ENCODE measurements around the gene MRPL19.

MRPL19 gene

GRCh38 chr2:75616933-75617332 is 29.6 kb upstream of the MRPL19 start:
- no peak for DNase-seq

DNA sequence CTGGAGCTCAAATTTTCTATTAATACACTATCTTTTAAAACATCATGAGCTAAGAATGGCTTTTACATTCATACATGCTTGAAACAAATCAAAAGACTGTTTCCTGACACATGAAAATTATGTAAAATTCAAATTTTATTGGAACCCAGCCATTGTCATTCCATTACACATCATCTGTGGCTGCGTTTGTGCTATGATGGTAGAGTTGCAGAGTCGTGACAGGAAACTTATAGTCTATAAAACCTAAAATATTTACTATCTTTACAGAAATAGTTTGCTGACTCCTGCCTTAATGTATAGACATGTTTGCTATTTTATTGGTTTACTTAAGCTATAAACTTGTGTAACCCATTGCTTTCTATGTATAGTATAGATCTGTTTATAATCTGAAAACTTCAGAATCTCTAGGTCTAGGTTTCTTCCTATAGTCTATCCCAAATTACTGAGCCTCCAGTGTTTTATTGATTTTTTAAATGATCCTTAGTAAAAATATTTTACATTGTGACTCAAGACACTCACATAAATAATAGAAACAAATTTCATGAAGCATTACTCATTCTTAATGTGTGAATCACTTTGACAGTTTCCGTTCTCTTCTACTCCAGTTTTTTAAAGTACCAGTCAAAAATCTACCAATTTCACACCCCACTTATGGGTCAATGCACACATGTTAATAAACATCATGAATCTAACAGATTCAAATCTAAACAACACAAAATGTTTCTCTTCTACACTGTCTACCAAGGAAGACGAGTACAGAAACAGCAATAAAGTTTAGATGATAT is 26.4 kb upstream of the MRPL19 start:
- no peak for DNase-seq

DNA sequence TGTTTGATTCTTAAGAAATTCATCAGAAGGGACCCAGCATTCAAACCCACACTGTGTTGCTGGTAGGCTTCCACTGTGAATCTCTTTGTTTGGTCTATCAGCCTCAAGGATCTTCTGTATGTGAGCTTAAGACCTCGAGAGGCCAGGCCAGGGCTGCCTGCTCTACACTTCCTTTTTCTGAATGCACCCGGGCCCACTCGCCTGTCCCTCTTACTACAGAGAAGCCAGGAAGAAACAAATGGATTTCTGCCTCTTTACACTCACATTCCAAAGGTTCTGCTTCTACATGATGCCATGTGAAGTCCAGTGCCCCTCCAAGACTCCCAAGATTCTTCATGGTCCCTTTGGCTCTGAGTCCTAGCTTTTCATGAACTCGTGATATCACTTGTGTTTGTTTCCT is 25.4 kb upstream of the MRPL19 start:
- no peak for DNase-seq

- DNase-seq = no peak
Measured at GRCh38 chr2:75622500-75622899, 24.1 kb upstream of the MRPL19 start.

DNA sequence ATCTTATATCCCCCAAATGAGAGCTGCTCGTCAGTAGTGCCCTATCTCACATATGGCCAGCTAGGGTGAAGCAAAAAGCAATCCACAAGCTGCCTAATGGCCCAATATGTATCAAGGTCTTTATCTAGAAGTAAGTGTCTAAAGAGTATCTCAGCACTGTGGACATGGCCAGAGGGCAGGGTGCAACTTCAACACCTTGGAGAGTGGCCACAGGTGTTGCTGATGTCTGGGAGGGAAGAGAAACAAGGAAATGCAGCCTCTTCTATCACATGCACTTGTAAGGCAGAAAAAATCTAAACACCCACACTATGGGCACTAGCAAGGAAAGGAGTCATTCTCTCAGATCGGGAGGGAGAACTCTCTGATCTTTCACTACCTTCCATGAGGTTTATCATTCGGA is 23.7 kb upstream of the MRPL19 start:
- DNase-seq = no peak

GRCh38 chr2:75627902-75628504 is 18.6 kb upstream of the MRPL19 start:
- peak; percentile 51 for DNase-seq

- DNase-seq = no peak
Measured at GRCh38 chr2:75632091-75632701, 14.4 kb upstream of the MRPL19 start.

- DNase-seq = no peak
Measured at GRCh38 chr2:75632813-75633212, 13.8 kb upstream of the MRPL19 start.

GRCh38 chr2:75633620-75634019 is 13.0 kb upstream of the MRPL19 start:
- DNase-seq = no peak

GRCh38 chr2:75634945-75635344 is 11.6 kb upstream of the MRPL19 start:
- no peak for DNase-seq

DNA sequence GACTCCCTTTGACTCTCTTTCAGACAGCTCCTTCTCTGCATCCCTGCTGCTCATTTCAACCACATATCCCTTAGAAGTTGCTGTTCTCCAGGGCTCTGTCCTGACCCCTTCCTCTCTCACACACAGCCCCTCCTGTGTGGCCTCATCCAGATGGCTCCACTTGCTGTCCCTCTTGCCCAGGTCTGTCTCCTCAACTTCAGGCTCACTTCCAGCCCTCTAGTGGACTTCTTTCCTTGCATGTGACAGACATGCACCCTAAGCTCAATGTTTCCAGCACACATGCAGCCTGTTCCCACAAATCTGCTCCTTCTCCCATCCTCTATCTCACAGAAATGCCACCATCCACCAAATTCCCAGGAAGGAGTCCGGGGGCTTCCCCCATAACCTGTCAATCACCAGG is 9.0 kb upstream of the MRPL19 start:
- DNase-seq = no peak

- DNase-seq = peak; percentile 49
Measured at GRCh38 chr2:75640621-75641121, 5.9 kb upstream of the MRPL19 start.

DNA sequence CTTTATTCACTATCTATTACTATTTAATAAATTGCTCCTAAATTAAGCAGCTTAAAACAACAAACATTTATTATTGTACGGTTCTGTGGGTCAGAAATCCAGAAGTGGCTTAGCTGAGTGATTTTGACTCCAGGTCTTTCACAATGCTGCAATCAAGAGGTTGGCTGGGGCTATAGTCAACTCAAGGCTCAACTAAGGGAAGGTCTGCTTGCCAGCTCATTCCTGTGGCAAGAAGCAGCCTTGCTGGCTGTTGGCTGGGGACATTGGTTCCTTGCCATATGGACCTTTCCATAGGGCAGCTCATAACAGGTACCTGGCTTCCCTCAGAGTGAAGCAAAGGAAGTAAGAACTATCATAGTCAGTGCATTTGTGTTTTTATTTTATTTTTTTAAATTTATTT is 5.0 kb upstream of the MRPL19 start:
- no peak for DNase-seq

DNA sequence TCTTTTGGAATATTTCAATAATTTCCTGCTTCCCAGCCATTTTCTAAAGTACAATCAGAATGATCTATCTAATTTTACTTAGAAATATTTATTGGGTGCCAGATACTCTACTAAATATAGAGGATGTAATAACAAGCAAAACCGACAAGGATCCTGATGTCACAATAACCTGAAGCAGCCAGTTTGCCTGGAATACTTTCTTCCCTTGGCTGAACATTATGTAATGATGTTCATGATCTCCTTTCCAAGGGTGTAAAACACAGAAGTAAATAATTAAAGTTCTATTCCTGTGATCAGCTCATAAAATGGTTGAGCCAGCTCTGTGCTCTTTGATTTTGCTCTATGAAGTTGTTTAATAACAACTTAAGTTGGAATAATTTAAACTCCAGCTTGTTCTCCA is 2.6 kb upstream of the MRPL19 start:
- no peak for DNase-seq

DNA sequence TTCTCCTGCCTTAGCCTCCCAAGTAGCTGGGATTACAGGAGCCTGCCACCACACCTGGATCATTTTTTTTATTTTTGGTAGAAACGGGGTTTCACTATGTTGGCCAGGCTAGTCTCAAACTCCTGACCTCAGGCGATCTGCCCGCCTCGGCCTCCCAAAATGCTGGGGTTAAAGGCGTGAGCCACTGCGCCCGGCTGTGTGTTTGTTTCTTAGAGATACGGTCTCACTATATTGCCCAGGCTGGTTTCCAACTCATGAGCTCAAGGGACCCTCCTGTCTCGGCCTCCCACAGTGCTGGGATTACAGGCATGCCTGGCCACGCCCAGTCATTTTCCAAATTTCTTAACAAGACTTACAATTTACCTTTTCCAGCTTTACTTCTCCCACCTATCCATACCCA is 940 bp upstream of the MRPL19 start:
- no peak for DNase-seq

GRCh38 chr2:75646090-75646582 is 447 bp upstream of the MRPL19 start:
- no peak for DNase-seq

GRCh38 chr2:75647771-75648170 is 1.2 kb downstream of the MRPL19 start:
- DNase-seq = no peak

- no peak for DNase-seq
Measured at GRCh38 chr2:75654012-75654411, 7.4 kb downstream of the MRPL19 start.

GRCh38 chr2:75655861-75656260 is 9.3 kb downstream of the MRPL19 start:
- DNase-seq = no peak

DNA sequence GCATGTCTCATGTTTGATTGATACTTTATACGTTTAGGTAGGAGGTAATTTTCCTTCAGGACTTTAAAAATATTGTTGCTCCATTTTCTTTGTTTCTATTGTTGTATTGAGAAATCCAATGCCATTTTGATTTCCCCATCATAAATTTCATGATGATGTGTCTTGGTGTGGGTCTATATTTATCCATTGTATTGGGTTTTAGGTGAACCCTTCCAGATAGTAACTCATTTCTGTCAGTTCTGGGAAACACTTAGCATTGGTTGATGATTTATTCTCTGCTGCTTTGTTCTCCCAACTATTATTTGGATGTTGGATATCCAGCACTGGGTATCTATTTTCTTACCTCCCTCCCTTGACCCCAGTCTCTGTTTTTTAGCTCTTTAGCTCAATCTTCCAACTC is 10.0 kb downstream of the MRPL19 start:
- no peak for DNase-seq

- DNase-seq = no peak
Measured at GRCh38 chr2:75657798-75658197, 11.2 kb downstream of the MRPL19 start.

- DNase-seq = no peak
Measured at GRCh38 chr2:75666911-75667310, 20.3 kb downstream of the MRPL19 start.

DNA sequence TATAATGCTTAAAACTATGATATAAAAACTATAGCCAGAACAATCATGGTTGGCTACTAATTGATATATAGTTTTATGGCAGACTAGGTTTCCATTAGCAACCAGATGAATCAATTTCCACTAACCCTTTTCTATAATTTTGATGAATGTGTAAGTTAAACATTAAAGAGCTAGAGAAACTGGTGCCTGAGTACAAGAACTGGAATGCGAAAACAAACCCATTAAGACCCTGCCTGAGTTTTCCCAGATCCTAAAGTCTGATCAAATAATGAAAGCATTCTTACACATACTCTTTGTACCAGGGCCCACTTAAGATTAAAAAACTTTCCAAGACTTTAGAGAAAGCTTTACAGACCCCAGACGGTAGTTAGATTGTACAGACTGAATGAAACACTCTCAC is 21.3 kb downstream of the MRPL19 start:
- DNase-seq = no peak

DNA sequence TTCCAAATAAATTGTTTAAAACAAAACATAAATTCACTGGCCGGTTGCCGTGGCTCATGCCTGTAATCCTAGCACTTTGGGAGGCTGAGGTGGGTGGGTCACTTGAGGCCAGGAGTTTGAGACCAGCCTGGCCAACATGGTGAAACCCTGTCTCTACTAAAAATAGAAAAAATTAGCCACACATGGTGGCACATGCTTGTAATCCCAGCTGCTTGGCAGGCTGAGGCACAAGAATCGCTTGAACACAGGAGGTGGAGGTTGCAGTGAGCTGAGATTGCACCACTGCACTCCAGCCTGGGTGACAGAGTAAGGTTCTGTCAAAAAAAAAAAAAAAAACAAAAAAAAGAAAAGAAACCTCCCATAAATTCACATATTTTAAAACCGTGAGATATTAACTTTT is 28.8 kb downstream of the MRPL19 start:
- DNase-seq = peak; percentile 55

All from NCI-H2171 treated with DMSO at 0.1 percent for 48 hours (cell line).